NT2/D1 (cell line): ENCODE measurements around the gene ICA1.

Source experiments
- SUZ12 ChIP-seq: IDR thresholded peaks from 2 replicates; pipeline ENCODE4 v1.6.1; 2011; ENCODE audit not compliant: insufficient read length, insufficient read depth; ENCODE audit errors: extremely low read depth
- YY1 ChIP-seq: IDR thresholded peaks from 2 replicates; pipeline ENCODE4 v1.6.1; 2011; ENCODE audit not compliant: insufficient read length, insufficient read depth
- ZNF274 ChIP-seq: IDR thresholded peaks from 2 replicates; pipeline ENCODE4 v1.6.1; 2011; ENCODE audit warnings: mild to moderate bottlenecking, low read depth, low read length

- TF ChIP-seq YY1: no peak
- TF ChIP-seq ZNF274: no peak
- TF ChIP-seq SUZ12: no peak
These were observed 125.8 kb downstream of the ICA1 start for GRCh38 chr7:8136051-8136730.
